ENCODE measurements around the gene PRKCG.

The PRKCG gene

GRCh38 chr19:53951436-53951835 is 69.4 kb downstream of the PRKCG start:
- H3K4me3 ChIP-seq (replicated peaks; ENCODE audit: low read depth, low read length), result no peak overlapping the region
- TF ChIP-seq CTCF (IDR thresholded peaks at IDR 0.05; ENCODE audit: insufficient read depth, low read length, poor library complexity, severe bottlenecking), result no peak
- H3K36me3 ChIP-seq (ENCODE audit: control insufficient read depth, insufficient read depth, low read length), result no peaks in the 10 kb centered on the region
- no peaks in the 10 kb centered on the region for H3K27me3 ChIP-seq (replicated peaks; ENCODE audit: control insufficient read depth, insufficient read depth, low read length)
- no peak for DNase-seq (ENCODE audit: extremely low read depth, insufficient read length)

GRCh38 chr19:53951947-53952346 is 70.0 kb downstream of the PRKCG start:
- Histone ChIP-seq H3K36me3 (ENCODE audit: control insufficient read depth, insufficient read depth, low read length) (no peaks in the 10 kb centered on the region), H3K4me3 (replicated peaks; ENCODE audit: low read depth, low read length) (no peak overlapping the region), H3K27me3 (replicated peaks; ENCODE audit: control insufficient read depth, insufficient read depth, low read length) (no peaks in the 10 kb centered on the region)
- DNase-seq (ENCODE audit: extremely low read depth, insufficient read length), result no peak
- no peak for TF ChIP-seq CTCF (IDR thresholded peaks at IDR 0.05; ENCODE audit: insufficient read depth, low read length, poor library complexity, severe bottlenecking)

- H3K4me3 ChIP-seq (replicated peaks; ENCODE audit: low read depth, low read length), result no peak overlapping the region
- no peaks in the 10 kb centered on the region for H3K36me3 ChIP-seq (ENCODE audit: control insufficient read depth, insufficient read depth, low read length)
- no peaks in the 10 kb centered on the region for H3K27me3 ChIP-seq (replicated peaks; ENCODE audit: control insufficient read depth, insufficient read depth, low read length)
- TF ChIP-seq CTCF (IDR thresholded peaks at IDR 0.05; ENCODE audit: insufficient read depth, low read length, poor library complexity, severe bottlenecking), result no peak
- no peak for DNase-seq (ENCODE audit: extremely low read depth, insufficient read length)
Measured at GRCh38 chr19:53953383-53953782, 71.4 kb downstream of the PRKCG start.

Measured in GM06990 (cell line).